Ascending aorta (tissue), 2 donors: ENCODE data around the gene APP. TPM values are rescaled to one million over a fixed set of nuclear protein-coding genes. Genes with fewer than 3 reads are reported as not detected.

Experiments
- DNase-seq, 2 donors: peaks; one replicate each; pipeline ENCODE4 v3.0.0-alpha.2; 2019; ENCODE audit warnings: low spot score in 2 of 2
- H3K27ac ChIP-seq, 2 donors: fragments of 200-600 bp; sonication (generic); one replicate each; pipeline ENCODE4 v1.5.1; 2016 to 2017; ENCODE audit warnings: mild to moderate bottlenecking in 1 of 2
- H3K27me3 ChIP-seq: fragments of 200-600 bp; sonication (generic); one replicate; pipeline ENCODE4 v1.5.1; 2017
- H3K36me3 ChIP-seq, 2 donors: fragments of 200-600 bp; sonication (generic); one replicate each; pipeline ENCODE4 v1.5.1; 2016
- H3K4me1 ChIP-seq, 2 donors: fragments of 200-600 bp; sonication (generic); one replicate each; pipeline ENCODE4 v1.5.1; 2016 to 2017; ENCODE audit warnings: mild to moderate bottlenecking in 1 of 2
- H3K4me3 ChIP-seq, 2 donors: fragments of 200-600 bp; sonication (generic); one replicate each; pipeline ENCODE4 v1.5.1; 2016 to 2017; ENCODE audit warnings: mild to moderate bottlenecking in 1 of 2
- H3K9me3 ChIP-seq, 2 donors: fragments of 200-600 bp; sonication (generic); one replicate each; pipeline ENCODE4 v1.5.1; 2016
- CTCF ChIP-seq, 3 experiments: fragments of 200-600 bp in 2 of 3; fragments of 450-650 bp in 1 of 3; sonication (generic) in 2 of 3; IDR thresholded peaks; one replicate each; pipeline ENCODE4 v1.5.1; 2016 to 2019; ENCODE audit warnings: antibody characterized with exemption in 3 of 3, mild to moderate bottlenecking in 1 of 3, moderate library complexity in 1 of 3
- intact Hi-C: fragments of 100-400 bp; cut with DNase I; formaldehyde crosslinking; loops from one replicate; pipeline ENCODE4 v1.15.1; 2023
- total RNA-seq: library from RNA; depleted of rRNA; stranded (reverse); fragments of >200 nt; gene quantifications from one replicate; pipeline ENCODE4 v1.1.0, GENCODE V29; 2016

APP gene
- total RNA-seq, 1 donor from 2014 or later: 350 TPM

DNA sequence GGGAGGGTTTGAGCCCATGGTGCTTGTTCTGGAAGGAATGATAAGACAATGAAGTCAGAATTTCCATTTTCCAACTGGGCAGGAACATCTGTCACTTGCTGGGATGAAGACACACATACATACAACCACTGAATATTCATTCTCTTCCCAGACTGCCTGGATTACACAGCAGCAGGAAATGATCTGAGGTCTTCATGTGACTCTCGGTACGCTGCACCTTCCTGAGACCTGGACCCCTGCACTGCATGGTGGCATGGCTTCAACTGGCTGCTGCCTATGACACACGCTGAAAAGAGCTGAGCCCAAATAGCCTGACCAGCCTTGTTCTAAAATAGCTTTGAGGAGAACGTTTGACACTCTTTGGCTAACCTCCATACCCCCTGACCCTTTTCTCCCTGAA is 285.2 kb downstream of the APP start:
- TF ChIP-seq CTCF (IDR thresholded peaks at IDR 0.05): no peak
- no peak overlapping the region for H3K27ac ChIP-seq
- no peak overlapping the region for H3K4me3 ChIP-seq
- H3K9me3 ChIP-seq: no peaks in the 10 kb centered on the region
- H3K4me1 ChIP-seq: no peaks in the 10 kb centered on the region
- intact Hi-C loops: no loop called here
- H3K36me3 ChIP-seq: peaks cover 13 to 20% of the 10 kb centered on the region in 2 donors
- no peaks in the 10 kb centered on the region for H3K27me3 ChIP-seq
- DNase-seq: no peak

GRCh38 chr21:25884311-25884710 is 286.3 kb downstream of the APP start:
- Histone ChIP-seq H3K4me1 (no peaks in the 10 kb centered on the region), H3K27ac (no peak overlapping the region), H3K9me3 (no peaks in the 10 kb centered on the region), H3K36me3 (peaks cover 10 to 24% of the 10 kb centered on the region in 2 donors), H3K27me3 (no peaks in the 10 kb centered on the region), H3K4me3 (no peak overlapping the region)
- intact Hi-C loops: loop anchor here (5.0 kb wide), 1 partner anchor 833 kb away; no protein-coding TSS in a partner anchor
- DNase-seq: no peak
- no peak for TF ChIP-seq CTCF (IDR thresholded peaks at IDR 0.05)

- H3K9me3 ChIP-seq: no peaks in the 10 kb centered on the region
- TF ChIP-seq CTCF (IDR thresholded peaks at IDR 0.05): peak; percentile 78 to 95 (median 93)
- no peak overlapping the region for H3K4me3 ChIP-seq
- H3K27ac ChIP-seq: no peak overlapping the region
- intact Hi-C loops: loop anchor here (1.0 to 5.0 kb wide), 2 partner anchors 289 to 836 kb away; partner anchors contain the start of gene APP
- DNase-seq: peak in 1 of 2 donors; percentile 83
- no peaks in the 10 kb centered on the region for H3K4me1 ChIP-seq
- H3K27me3 ChIP-seq: no peaks in the 10 kb centered on the region
- H3K36me3 ChIP-seq: peaks cover 7 to 16% of the 10 kb centered on the region in 2 donors
Observed at GRCh38 chr21:25881524-25882376, 288.8 kb downstream of the APP start.

DNA sequence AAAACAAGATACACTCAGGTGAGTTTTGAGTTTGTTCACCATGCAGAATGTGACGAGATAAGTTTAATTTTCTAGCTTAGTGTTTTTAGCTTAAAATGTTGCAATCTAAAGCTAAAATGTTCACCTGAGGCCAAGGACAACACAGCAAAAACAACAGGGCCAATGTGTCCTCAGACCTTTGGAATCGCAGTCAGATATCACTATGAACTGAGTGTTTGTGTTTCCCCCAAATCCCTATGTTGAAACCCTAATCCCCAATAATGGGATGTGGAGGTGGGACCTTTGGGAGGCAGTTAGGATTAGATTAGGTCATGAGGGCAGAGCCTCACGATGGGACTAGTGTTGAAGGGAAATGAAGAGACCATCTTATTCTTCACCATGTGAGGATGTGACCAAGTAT is 291.4 kb downstream of the APP start:
- no peak for DNase-seq
- Histone ChIP-seq H3K36me3 (peaks cover 7 to 16% of the 10 kb centered on the region in 2 donors), H3K4me3 (no peak overlapping the region), H3K27ac (no peak overlapping the region), H3K27me3 (no peaks in the 10 kb centered on the region), H3K4me1 (no peaks in the 10 kb centered on the region), H3K9me3 (no peaks in the 10 kb centered on the region)
- intact Hi-C loops: no loop called here
- TF ChIP-seq CTCF (IDR thresholded peaks at IDR 0.05): no peak

DNA sequence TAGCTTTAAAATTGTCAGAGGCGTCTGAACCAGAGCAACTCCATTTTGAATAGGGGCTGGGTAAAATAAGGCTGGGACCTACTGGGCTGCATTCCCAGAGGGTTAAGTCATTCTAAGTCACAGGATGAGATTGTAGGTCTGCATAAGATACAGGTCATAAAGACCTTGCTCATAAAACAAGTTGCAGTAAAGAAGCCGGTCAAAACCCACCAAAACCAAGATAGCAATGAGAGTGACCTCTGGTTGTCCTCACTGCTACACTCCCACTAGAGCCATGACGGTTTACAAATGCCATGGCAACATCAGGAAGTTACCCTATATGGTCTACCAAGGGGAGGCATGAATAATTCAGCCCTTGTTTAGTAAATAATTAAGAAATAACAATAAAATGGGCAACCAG is 292.2 kb downstream of the APP start:
- intact Hi-C loops: no loop called here
- Histone ChIP-seq H3K36me3 (peaks cover 7 to 16% of the 10 kb centered on the region in 2 donors), H3K27me3 (no peaks in the 10 kb centered on the region), H3K27ac (no peak overlapping the region), H3K4me3 (no peak overlapping the region), H3K9me3 (no peaks in the 10 kb centered on the region), H3K4me1 (no peaks in the 10 kb centered on the region)
- no peak for DNase-seq
- no peak for TF ChIP-seq CTCF (IDR thresholded peaks at IDR 0.05)
